DMS114 treated with DMSO at 0.1 percent for 48 hours (cell line): Measurements from ENCODE around the gene TBC1D1.
"Not testable (repeated sequence)": the region's sequence is repeated elsewhere in the genome, so short reads cannot be mapped to it uniquely, and the experiment has no call there.

Experiments
- DNase-seq: peaks from one replicate; lab custom pipeline; 2025; ENCODE audit not compliant: unreplicated experiment; lab: John Stamatoyannopoulos, UW

The TBC1D1 gene

DNA sequence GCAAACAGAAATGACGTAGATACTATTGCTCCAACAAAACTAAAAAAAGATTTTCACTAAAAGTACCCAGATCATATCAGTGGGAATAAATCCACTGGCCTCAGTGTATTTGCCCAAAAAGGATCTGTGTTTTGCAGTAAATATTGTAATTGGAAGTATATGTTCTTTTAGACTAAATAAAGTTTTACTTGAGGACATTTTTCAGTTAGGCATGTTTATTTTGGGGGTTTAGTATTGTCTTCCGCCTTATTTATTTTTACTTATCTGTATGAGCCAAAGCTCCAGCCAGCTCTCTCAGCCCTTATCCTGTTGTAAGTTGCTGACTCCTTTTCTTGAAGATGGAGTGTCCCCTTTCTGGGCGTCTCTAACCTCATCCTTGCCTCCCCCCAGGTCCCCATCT, 119.1 kb downstream of the TBC1D1 start:
- no peak for DNase-seq

- no peak for DNase-seq
Measured at GRCh38 chr4:38011511-38012162, 120.8 kb downstream of the TBC1D1 start.

GRCh38 chr4:38013461-38014366, 122.8 kb downstream of the TBC1D1 start:
- no peak for DNase-seq

- DNase-seq = no peak
Measured at GRCh38 chr4:38014421-38014852, 123.6 kb downstream of the TBC1D1 start.

DNA sequence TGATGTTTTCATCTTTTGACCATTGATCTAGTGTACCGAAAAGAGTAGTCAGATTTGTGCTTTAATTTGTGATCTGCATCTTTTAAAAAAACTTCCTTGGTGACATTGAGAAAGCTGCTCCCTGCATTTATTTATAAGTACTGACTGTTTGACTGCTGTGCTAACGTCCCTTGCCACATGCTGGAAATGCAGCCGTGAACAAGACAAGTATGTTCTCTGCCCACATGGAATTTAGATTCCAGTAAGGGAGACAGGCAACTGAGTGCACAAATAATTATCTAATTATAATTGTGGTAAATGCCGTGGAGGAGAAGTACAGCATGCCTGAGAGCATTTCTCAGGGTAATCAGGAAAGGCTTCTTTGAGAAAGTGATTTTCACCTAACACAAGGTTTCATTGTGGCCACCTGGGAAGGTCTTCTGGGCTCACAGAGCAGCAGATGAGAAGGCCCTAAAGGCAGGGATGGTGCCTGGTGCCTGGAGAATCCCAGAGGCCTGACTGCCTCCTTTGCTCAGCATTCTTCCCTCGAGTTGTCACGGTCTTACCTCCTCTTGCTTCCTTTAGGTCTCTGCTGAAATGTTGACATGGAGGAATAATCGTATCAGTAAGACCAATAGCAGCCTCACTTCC, 125.1 kb downstream of the TBC1D1 start:
- DNase-seq = no peak

GRCh38 chr4:38016698-38017097, 125.8 kb downstream of the TBC1D1 start:
- no peak for DNase-seq

DNA sequence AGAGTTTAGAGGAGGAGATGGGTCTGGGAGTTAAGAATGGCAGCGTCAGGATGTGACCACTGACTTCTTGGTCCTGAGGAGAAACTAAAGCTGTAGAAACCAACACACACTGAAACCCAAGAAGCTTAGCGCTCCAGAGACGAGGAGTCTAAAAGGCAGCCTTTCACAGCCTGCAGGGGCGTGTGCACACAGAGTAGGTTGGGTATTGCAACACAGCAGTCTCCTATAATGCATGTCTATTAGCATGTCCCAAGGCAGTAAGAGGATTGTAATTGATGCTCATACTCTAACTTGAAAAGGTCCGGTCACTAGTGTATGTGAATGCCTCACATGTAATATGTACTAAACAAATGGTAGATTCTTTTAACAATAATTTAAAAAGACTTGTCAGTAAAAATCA, 126.7 kb downstream of the TBC1D1 start:
- no peak for DNase-seq

GRCh38 chr4:38020386-38020785, 129.5 kb downstream of the TBC1D1 start:
- no peak for DNase-seq

DNA sequence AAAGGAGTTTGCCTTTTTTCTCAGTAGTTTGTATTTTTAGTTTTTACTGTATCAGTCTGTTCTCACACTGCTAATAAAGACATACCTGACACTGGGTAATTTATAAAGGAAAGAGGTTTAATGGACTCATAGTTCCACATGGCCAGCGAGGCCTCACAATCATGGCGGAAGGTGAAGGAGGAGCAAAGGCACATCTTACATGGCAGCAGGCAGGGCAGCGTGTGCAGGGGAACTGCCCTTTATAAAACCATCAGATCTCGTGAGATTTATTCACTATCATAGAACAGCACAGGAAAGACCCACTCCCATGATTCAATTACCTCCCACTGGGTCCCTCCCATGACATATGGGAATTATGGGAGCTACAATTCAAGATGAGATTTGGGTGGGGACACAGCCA, 130.1 kb downstream of the TBC1D1 start:
- not testable (repeated sequence) for DNase-seq

DNA sequence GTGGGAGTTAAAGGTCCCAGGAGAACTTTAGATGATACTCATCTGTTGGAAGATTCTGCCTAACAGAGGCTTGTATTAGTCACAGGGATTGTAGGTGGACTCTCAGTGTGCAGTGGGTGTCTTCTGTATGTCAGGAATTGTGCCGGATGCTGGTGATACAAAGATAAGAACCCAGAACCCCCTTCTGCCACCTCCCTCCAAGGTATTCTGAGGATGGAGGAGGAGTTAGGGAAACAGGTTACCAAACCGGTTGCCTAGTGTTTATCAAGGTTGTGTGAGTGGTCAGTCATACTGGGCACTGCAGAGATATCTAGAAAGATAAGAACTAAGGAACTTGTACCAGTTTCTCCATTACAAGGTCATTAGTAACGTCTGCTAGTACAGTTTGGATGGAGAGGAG, 130.9 kb downstream of the TBC1D1 start:
- DNase-seq = no peak

GRCh38 chr4:38023347-38024205, 132.7 kb downstream of the TBC1D1 start:
- no peak for DNase-seq

GRCh38 chr4:38024206-38024509, 133.3 kb downstream of the TBC1D1 start:
- no peak for DNase-seq

DNA sequence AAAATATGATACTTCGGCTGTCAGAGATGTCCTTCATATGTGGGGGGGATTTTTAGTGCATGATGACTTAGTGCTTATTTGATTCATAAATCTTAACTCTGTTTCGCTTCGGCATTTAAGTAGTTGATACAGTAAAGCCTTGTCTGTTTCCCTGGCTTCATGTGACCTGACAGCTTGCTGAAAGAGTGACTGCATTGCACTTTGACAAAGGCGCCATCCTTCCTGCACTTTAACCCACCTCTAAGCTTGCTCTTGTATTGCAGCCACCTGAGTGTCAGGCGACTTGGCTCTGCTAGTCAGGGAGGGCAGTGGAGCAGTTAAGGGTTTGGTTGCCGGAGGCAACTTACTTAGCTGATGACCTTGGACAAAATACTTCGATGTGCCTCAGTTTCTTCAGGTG, 134.8 kb downstream of the TBC1D1 start:
- no peak for DNase-seq

DNA sequence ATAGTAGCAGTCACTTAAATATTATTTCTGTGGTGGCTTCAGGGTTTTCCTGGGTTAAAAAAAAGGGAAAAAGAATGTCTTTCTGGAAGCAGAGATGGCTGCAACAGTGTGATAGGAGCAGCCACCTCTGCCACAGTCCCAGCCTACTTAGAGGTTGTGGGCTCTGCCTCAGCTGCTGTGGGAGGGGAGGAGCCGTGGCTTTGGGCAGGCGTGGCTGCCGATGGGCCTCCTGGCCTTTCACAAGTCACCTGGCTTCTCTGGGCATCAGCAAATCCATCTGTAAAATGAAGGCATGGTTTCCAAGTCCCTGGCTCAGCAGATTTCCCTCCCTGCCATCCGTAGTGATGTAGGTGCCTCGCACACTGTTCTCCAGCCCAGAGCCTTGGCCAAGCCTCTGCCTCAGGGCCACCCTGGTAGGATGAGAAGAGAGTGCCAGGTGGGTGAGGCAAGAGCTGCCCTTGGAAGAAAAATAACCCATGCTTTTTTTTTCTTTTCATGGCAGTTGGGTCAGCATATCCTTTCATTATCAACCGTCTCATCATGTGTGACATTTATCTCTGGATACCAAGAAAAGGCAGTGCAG, 135.4 kb downstream of the TBC1D1 start:
- no peak for DNase-seq

DNA sequence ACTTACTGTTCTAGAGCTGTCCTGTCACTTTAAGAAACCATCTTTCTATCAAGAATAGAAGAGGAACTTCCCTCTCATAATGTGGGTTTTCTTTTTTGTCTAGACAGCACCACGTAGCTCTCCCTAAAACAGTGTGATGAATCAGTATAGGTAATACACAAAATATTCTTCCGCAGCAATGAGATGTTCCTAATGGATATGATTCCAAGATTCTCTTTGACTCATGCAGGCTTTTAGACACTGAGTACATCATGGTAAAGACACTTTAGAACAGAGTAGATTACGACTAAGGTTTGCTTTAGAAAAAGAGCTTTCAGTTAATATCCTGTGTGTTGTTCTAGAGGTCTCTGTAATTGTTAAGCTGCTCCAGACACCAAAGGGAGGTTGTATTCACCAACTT, 139.1 kb downstream of the TBC1D1 start:
- DNase-seq = no peak

DNA sequence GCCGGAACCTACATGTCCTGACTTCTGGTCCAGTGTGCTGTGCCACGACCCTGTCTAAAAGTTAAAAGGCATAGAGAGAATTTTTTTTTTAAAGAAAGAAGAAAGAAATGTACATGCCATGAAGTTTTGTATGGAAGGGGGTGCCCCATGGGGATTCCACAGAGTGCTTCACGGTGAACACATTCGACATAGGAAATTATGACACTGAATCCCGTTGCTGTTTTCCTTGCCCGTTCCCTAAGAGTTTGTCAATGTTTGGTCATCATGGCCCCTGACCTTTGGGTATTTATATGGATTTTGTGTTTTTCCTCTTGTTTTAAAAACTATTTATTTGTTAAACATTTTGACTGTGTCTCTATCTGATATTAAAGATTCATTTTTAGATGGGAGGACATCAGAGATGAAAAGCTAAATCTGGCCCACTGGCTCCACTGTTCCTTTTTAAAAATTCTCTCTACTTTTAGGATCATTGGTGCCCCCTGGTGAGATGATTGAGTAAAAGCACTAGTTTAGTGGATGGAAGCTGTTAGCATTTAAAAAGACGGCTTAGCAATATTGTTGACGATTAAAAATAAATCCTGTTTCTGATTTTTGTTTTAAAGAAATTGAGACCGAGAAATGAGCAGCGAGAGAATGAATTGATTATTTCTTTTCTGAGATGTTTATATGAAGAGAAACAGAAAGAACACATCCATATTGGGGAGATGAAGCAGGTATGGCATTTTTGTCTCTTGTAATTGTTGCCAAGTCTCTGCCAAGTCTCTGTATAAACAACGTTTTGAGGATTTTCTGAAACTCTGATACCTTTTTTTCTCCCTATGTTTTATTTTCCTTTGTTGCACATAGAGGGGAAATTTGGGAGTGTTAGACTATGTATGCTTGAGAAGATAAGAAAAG, 144.3 kb downstream of the TBC1D1 start:
- peak; percentile 25 for DNase-seq

DNA sequence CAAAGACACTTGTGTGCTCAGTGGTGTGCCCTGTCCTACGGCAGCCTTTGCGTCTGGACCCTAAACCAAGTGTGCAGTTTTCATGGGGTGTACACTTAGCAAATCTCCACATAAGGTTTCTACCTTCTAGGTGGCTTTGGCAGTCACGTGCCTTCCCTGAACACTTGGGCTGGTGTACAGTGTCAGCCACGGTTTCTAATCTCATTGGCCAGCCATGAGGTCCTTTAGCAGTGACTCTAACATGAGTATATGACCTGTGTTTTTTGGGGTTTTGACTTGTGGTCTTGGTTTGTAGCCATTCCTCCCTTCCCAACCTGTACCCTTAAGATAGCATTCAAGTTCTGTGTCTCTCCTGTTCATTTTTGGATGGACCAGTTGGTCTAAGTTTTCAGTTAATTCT, 145.7 kb downstream of the TBC1D1 start:
- DNase-seq = no peak

GRCh38 chr4:38037612-38038011, 146.7 kb downstream of the TBC1D1 start:
- no peak for DNase-seq

DNA sequence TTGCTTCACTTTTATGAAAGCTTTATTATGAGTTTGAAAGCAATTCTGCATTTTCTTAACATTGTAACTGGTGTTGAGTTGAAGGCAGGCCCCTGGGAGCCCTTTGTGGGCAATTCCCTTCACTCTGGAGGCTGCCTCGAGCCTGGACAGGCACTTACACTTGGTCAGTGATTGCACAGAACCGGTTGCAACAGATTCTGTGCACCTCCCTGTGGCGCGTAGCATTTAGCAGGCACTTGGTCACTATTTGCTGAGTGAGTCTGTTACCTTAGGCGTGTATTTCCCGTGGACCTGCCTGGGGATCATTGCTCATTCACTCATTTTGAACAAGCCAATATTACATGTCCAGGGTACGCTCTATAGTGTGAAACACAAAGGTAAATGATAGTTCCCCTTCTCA, 149.7 kb downstream of the TBC1D1 start:
- no peak for DNase-seq

GRCh38 chr4:38044060-38044459, 153.2 kb downstream of the TBC1D1 start:
- no peak for DNase-seq
